HCEC 1CT (cell line): Measurements from ENCODE around the gene FOXJ1.
A peak's percentile ranks its signal among the peaks of the same experiment; 100 is the strongest.

ENCODE experiments used
- DNase-seq: peaks from one replicate; pipeline ENCODE4 v3.0.0-alpha.2; 2017

FOXJ1 gene

GRCh38 chr17:76122431-76123190 is 18.4 kb downstream of the FOXJ1 start:
- no peak for DNase-seq

DNA sequence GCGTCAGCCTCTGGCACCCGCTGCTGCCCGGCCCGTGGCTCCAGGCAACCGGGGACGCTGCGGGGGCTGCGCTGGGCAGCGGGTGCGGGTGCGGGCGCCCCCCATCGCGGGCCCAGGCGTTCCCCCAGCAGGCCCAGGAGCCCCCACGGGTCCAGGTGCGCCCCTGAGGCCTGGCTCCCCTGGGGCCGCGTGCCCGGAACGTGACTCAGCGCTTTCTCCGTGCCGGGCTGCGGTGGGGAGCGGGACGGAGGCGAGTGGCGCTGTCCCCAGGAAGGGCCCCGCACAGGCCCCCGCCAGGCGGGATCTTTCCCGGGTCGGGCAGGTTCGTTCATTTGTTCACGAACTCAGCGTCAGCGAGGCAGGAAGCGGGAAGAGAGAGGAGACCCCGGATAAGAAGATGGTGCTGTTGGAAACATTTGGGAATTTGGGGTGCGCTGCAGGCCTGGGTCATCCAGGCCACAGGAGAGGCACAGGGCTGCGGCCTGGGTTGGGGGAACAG is 19.1 kb downstream of the FOXJ1 start:
- DNase-seq = no peak

DNA sequence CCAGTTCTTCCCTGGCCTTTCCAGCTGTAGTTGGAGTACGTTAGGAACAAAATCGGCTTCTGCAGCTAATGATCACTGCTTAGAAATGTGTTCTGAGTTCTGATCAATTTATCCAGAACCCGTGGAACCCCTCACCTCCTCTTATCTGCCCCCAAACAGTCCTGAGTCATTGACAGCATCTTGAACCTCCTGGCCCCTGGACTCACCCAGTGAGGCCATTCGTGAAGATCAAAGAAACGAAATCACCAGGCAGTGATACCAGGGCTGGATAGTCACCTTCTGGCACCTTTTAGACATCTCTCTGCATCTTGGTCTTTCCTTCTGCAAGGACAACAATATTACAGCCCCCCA is 20.4 kb downstream of the FOXJ1 start:
- DNase-seq = no peak

DNA sequence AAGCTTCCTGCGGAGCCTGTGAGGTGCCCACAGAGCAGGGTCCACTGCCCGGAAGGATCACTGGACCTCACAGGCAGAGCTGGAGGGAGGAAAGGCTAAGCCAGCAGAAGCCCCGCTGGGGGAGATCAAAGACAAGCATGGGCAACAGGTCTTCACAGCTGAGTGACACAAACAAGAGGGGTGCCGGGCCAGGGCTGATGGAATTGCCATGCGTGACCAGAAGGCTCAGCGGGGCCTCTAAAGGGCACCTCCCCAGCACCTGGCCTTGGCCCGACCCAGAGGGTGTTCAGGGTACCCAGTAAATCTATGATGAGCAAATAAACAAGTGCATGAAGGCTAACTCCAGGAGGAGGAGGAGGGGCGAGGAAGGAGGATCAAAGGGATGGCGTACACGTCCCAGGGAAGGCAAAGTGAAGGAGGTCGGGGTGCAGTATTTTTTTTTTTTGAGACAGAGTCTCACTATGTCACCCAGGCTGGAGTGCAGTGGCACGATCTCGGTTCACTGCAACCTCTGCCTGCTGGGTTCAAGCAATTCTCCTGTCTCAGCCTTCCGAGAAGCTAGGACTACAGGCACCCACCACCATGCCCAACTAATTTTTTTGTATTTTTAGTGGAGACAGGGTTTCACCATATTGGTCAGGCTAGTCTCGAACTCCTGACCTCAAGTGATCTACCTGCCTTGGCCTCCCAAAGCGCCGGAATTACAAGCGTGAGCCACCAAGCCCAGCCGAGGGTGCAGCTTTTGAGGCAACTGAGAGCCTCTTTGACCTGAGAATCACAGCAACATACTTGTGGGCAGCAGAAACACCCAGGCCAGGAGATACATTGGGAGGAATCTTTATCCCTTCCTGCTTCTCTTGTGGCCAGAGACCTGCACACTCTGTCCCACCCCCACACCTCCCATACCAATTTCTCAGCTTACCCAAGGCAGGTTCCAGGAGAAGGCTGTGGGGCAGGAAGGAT is 21.4 kb downstream of the FOXJ1 start:
- DNase-seq = no peak

- DNase-seq = no peak
Measured at GRCh38 chr17:76115138-76115754, 25.8 kb downstream of the FOXJ1 start.

DNA sequence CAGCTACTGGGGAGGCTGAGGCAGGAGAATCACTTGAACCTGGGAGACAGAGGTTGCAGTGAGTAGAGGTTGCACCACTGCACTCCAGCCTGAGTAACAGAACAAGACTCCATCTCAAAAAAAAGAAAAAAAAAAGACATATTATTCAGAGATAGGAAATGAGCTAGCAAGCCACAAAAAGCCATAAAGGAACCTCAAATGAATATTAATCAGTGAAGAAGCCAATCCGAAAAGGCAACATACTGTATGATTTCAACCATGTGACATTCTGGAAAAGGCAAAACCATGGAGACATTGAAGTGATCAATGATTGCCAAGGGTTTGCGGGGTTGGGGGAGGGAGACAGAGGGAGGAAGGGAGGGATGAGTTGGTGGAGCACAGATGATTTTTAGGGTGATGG is 29.1 kb downstream of the FOXJ1 start:
- no peak for DNase-seq

DNA sequence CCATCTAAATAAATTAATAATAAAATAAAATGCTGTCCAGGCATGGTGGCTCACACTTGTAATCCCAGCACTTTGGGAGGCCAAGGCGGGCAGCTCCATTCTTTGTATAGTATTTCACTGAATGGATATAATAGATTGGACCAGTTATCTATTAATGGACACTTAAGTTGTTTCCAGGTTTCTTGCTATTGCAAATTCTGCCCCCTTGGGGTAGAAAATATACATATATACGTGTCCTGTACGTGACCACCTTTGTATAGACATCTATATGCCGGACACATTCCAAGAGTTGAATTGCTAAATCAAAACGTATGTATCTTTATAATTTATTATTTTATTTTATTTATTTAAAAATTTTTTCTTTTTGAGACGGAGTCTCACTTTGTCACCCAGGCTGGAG is 33.5 kb downstream of the FOXJ1 start:
- peak; percentile 17 for DNase-seq

- no peak for DNase-seq
Measured at GRCh38 chr17:76106703-76107102, 34.3 kb downstream of the FOXJ1 start.

GRCh38 chr17:76104896-76105231 is 36.2 kb downstream of the FOXJ1 start:
- no peak for DNase-seq

- DNase-seq = no peak
Measured at GRCh38 chr17:76104140-76104895, 36.7 kb downstream of the FOXJ1 start.

DNA sequence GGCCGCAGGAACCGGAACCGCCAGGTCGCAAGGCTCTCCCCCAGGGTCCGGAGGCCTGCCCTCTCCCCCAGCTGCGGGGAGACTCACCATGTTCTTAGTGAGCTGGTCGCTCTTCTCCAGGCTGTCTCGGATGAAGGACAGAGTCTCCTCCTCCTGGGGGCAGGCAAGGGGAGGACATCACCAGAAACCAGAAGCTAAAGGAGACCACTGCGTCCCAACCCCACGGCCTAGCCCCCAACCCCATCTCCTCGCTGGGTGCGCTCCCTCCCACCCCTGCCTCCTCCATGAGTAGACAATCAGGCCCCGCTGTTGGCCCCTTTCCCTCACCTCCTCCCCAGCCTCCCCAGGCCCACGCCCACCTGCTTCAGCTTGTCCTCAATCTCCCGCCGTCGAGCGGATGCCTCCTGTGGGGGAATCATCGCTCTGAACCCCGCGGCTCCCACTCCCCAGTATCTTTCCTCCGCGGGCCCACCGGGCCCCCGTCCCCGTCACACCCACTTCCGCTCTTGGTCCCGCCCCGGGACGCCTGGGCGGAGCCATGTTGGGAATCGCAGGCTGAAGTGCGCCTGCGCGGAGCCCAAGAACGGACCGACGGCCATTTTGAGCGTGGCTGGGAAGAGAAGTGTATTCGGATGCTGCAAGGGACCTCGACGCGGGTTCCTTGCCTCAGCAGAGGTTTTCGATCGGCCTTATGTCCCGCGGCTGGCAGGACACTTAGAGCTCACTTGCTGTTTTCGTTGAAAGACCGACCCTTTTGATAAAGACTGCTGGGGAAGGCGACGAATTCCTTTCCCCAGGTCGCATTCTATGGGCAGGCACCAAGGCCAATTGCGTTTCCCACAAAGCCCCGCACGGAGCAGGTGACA is 37.5 kb downstream of the FOXJ1 start, which contains the start of gene EXOC7:
TSS of gene EXOC7 (minus strand) at position 514 of the 866 bp plus-strand sequence. CDS start at position 419, 95 bp downstream.
- peak; percentile 90 for DNase-seq

DNA sequence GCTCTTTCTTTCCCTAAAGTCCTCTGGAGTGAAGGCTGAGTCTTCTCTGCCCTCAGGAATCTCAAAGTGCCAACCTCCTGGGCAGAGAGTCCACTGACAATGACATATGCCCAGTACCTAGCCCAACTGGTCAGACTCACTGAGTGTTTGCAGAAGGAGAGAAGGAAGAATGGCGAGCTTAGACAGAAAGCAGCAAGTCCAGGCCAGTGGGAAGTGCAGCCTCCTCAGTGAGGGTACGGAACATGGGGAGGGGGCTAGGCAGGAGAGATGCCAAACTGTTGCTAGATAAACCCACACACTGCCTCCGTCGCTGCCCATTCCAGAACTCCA is 38.1 kb downstream of the FOXJ1 start:
- DNase-seq = no peak

DNA sequence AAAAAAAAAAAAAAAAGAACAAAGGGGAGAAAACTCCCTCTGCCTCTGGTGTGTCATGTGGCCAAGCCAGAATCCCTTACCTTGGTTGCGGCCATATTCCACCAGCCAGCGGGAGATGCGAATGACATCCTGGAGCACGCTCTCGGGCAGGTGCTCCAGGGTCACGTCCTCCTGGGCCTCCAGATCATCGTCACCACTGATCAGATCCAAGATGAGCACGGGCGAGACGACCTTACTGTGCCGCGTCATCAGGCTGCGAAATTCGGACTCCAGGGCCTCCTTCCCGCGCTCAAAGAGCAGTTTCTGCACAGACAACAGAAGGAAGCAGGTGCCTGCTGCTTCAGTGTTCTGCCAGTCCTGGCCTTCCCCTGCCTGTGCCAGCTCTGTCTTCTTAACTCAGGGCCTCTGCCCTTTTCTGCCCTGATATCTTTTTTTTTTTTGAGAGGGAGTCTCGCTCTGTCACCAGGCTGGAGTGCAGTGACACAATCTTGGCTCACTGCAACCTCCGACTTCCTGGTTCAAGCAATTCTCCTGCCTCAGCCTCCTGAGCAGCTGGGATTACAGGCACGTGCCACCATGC is 43.2 kb downstream of the FOXJ1 start:
- no peak for DNase-seq

DNA sequence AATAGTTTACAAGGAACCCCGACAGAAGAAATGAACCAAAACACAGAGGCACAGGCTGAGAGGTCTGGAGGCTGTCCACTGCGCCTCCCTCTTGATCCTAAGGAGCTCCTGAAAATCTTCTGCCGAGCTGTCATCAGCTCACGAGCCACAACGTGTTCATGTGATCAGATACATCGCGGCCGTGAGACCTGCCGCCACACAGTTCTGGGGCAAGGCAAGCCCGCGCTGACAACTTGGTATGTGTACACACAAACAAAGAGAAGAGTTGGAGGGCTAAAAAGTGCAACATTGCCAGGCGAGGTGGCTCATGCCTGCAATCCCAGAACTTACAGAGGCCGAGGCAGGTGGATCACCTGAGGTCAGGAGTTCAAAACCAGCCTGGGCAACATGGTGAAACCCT is 45.1 kb downstream of the FOXJ1 start:
- DNase-seq = no peak

GRCh38 chr17:76094046-76094445 is 47.0 kb downstream of the FOXJ1 start:
- DNase-seq = no peak

DNA sequence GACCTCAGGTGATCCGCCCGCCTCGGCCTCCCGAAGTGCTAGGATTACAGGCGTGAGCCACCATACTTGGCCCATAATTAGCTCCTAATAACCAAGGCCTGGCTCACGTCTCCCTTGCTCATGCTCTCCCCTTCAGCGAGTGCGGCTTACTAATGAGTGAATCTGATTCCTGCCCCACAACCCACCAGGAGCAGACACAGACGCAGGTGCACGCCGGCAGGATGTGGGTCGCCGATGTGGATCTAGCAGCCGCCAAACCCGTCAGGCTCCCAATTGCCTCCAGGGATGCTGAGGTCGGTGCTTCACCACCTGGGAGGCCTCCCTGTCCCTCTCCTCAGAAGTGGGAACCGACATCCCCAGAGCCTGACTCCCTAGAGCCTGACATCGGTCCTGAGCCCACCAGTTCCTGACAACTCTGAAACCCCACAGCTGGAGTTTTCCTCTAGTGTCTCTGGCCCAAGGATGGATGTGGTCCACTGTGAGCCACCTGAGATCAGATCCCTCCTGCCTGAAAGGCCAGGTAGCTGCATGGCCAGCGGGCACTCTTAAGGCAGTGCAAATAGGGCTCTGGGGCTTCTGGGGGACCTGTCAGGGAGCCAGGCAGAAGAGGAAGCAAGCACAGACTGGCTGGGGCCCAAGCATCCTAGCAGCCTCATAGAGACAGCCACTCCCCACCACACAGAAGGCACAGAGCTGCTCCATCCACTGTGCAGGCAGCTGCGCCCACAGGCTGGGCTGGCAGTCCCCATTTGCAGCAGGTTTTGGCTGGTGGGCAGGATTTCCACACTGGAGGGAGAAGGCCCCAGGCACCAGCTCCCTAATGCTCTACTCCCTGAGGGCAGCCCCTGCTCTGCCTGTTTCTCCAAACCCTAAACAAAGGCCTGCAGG is 48.3 kb downstream of the FOXJ1 start:
- no peak for DNase-seq

DNA sequence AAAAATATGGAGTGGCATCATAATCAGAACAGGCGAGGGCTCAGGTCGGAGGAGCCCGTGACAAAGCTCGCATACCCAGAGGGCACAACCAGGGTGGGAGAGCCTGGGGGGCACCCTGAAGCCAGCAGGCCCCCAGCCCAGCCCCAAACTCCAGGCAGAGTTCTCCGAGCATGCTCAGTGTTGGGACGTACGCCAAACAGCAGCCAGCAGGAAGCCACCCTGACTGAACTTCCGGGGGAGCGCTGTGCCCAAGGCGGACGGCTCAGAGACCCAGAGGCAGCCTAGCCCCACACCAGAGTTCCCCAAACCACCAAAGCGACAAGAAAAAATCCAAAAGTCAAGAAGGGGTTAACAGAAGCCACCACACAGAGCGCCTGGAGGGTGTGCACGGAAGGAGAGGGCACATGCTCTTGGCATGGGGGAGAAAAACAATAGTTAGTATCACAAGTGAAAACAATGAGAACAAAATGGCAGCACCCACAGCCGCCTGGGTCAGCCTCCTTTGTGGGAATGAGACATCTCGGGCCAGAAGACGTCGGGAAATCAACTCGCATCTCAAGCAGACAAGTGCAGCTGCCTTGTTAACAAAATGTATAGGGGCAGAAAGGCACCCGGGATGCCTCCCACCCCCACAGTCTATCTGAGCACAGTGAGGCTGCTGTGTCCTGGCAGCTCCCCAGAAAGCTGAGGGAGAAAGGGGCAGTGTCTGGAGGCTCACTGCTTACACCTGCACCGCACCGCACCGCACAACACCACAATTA is 49.3 kb downstream of the FOXJ1 start:
- DNase-seq = no peak

GRCh38 chr17:76090517-76091129 is 50.4 kb downstream of the FOXJ1 start:
- DNase-seq = no peak
